GM18502 (cell line): ENCODE results near the gene CDK5.

Source experiments
- ATAC-seq: cut with Tn5 transposase; IDR thresholded peaks from one replicate; pipeline ENCODE4 v1.9.1; 2021; ENCODE audit warnings: mild to moderate bottlenecking; ENCODE audit not compliant: unreplicated experiment, poor library complexity

CDK5 gene

DNA sequence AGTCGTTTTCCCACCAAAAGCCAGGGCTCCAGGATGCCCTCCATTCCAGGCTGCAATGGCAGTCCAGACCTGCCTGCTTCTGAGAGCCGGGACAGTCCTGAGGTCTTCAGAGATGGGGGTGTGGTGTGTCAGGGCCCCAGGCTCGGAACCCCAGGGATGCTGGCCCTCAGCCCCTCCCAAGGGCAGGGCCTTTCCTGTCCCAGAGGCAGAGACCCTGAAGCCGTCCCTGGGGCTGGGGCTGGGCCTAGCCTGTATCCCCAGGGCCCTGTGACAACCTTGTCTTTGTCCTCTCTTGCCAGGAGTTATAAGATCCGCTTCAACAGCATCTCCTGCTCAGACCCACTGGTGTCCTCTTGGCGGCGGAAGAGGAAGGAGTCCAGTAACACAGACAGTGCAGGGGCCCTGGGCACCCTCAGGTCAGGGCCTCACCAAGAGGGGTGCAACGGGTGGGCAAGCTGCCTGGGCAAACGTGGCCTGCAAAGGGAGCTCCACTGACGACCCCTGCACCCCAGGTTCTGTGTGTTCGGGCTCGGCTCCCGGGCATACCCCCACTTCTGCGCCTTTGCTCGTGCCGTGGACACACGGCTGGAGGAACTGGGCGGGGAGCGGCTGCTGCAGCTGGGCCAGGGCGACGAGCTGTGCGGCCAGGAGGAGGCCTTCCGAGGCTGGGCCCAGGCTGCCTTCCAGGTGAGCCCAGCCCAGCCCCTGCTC lies 51.0 kb downstream of the CDK5 start:
- no peak for ATAC-seq

- ATAC-seq = no peak
These were observed 52.1 kb downstream of the CDK5 start for GRCh38 chr7:151005566-151005965.
